ENCODE measurements around the gene ULK4.
"Not testable (repeated sequence)": the region's sequence is repeated elsewhere in the genome, so short reads cannot be mapped to it uniquely, and the experiment has no call there.

Gene ULK4

DNA sequence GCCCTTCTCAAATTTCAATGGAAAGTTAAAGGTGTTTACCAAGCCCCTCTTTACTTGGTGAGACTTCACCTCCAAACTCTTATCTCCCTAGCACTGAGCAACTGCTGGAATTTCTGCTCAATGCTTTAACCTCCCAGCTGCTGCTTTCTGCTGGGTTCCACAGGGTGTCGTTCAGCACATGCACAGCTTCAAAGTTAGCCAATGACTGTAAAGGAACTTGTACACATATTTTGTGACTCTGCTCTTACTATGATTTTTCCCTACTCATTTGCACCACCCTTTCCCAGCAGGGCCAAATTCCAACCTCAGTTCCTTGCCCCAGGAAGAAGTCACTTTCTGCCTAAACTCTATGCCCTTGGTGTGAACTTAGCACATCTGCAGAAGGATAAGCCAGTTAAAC is 89.7 kb downstream of the ULK4 start:
- no peak for DNase-seq (ENCODE audit: low spot score)

DNA sequence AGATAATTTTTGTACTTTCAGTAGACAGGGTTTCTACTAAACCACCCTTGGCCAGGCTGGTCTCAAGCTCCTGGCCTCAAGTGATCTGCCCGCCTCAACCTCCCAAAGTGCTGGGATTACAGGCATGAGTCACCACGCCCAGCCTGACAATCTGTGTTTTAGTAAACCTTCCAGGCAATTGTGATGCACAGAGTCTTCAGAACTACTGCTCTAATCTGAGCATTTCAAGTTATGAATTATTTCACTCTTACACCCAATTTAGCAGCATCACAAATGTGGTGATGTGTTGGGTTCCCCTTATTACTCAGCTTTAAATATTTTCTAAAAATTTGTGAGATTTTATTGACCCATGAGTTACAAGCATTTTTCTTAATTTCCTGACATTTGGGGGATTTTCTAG is 94.4 kb downstream of the ULK4 start:
- no peak for DNase-seq (ENCODE audit: low spot score)

- DNase-seq (ENCODE audit: low spot score): no peak
Observed at GRCh38 chr3:41866298-41866697, 95.6 kb downstream of the ULK4 start.

- peak; percentile 9 for DNase-seq (ENCODE audit: low spot score)
Observed at GRCh38 chr3:41863024-41863423, 98.9 kb downstream of the ULK4 start.

- not testable (repeated sequence) for DNase-seq (ENCODE audit: low spot score)
Observed at GRCh38 chr3:41860489-41860888, 101.4 kb downstream of the ULK4 start.

- DNase-seq (ENCODE audit: low spot score): no peak
Observed at GRCh38 chr3:41854956-41855355, 106.9 kb downstream of the ULK4 start.

- DNase-seq (ENCODE audit: low spot score): peak; percentile 4
Observed at GRCh38 chr3:41853540-41854196, 108.2 kb downstream of the ULK4 start.

GRCh38 chr3:41848753-41849574 is 112.9 kb downstream of the ULK4 start:
- no peak for DNase-seq (ENCODE audit: low spot score)

- DNase-seq (ENCODE audit: low spot score): no peak
Observed at GRCh38 chr3:41847679-41848078, 114.2 kb downstream of the ULK4 start.

- DNase-seq (ENCODE audit: low spot score): no peak
Observed at GRCh38 chr3:41846850-41847249, 115.1 kb downstream of the ULK4 start.

DNA sequence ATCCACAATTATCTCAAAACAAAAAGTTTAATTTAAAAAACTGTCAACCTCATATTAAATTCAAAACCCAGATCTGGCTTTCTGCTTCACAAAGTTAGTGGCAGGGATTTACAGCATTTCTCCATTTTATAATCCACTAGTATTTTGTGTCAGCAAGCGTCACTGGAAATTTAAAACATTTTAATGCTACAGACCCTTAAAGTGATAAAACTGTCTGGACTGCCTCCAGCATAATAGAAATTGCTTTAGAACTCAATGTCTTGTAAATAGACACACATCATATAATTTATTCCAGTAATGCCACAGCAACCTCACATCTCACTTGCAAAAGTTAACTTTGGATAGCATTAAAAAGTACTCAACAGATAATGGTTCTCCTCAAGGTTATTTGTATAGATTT is 116.1 kb downstream of the ULK4 start:
- DNase-seq (ENCODE audit: low spot score): no peak

- not testable (repeated sequence) for DNase-seq (ENCODE audit: low spot score)
Observed at GRCh38 chr3:41844256-41844655, 117.6 kb downstream of the ULK4 start.

DNA sequence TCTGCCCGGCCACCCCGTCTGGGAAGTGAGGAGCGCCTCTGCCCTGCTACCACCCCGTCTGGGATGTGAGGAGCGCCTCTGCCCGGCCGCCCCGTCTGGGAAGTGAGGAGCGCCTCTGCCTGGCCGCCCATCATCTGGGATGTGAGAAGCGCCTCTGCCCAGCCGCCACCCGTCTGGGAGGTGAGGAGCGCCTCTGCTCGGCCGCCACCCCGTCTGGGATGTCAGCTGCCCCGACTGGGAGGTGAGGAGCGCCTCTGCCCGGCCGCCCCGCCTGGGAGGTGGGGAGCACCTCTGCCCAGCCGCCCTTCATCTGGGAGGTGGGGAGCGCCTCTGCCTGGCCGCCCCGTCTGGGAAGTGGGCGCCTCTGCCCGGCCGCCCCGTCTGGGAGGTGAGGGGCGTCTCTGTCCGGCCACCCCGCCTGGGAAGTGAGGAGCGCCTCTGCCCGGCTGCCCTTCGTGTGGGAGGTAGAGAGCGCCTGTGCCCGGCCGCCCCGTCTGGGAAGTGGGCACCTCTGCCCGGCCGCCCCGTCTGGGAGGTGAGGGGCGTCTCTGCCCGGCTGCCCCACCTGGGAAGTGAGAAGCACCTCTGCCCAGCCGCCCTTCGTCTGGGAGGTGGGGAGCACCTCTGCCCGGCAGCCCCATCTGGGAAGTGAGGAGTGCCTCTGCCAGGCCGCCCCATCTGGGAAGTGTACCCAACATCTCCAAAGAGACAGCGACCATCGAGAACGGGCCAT is 120.8 kb downstream of the ULK4 start:
- DNase-seq (ENCODE audit: low spot score): not testable (repeated sequence)

DNA sequence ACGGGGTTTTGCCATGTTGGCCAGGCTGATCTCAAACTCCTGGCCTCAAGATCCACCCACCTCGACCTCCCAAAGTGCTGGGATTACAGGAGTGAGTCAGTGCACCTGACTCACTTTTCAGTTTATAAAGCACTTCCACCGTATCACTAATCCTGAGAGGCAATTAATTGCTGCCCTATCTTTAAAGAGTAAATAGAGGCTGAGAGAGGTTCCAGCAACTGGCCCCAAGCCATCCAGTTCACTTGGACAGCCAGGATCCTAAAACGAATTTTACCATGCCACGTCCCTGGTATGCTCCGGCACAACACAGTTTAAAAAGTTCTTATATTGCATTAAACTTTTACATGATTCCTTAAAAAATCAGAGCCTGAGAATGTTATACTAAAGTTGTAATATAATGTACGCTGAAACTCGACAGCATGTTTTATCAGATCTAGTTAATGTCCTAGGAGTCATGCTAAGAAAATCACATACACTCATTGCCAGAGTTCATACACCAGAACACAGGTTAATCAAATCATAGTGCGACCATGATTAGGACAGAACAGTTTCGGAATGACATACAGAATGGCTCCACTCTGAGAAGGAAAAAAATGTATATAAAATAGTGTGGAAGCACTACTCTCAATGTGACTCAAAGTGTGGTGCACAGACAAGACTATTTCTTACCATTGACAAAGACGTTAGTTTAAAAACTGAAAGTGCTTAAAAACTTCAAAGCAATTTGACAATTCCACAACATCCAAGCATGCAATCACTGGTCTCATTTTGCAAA is 125.4 kb downstream of the ULK4 start:
- peak; percentile 5 for DNase-seq (ENCODE audit: low spot score)

DNA sequence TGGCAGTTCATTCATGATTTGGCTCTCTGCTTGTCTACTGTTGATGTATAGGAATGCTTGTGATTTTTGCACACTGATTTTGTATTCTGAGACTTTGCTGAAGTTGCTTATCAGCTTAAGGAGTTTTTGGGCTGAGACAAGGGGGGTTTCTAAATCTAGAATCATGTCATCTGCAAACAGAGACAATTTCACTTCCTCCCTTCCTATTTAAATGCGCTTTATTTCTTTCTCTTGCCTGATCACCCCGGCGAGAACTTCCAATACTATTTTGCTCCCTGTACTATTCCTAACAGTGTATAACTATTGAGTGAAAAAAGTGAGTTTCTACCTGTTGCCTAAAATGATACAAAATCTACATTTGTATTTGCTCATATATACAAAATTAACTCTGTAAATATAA is 128.3 kb downstream of the ULK4 start:
- no peak for DNase-seq (ENCODE audit: low spot score)

- DNase-seq (ENCODE audit: low spot score): no peak
Observed at GRCh38 chr3:41819236-41819635, 142.7 kb downstream of the ULK4 start.

- DNase-seq (ENCODE audit: low spot score): no peak
Observed at GRCh38 chr3:41808618-41809017, 153.3 kb downstream of the ULK4 start.

DNA sequence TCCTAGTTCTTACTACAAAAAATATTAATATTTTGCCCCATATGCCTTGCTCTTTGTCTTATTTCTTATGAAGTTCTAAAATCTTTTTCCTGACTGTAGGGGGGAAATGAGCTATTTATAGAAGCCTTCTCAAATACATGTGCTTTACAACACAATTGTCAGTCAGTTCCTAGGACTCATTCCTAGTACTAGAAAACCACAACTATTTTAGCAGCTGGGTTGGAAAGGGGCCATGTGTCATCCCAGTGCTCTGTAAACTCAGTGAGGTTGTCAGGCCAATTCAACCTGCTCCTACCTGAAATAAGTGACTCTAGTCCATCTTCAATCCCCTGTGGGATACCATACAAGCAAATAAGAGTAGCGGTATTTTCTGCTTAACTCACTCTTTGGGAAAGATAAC is 153.8 kb downstream of the ULK4 start:
- DNase-seq (ENCODE audit: low spot score): peak; percentile 76

DNA sequence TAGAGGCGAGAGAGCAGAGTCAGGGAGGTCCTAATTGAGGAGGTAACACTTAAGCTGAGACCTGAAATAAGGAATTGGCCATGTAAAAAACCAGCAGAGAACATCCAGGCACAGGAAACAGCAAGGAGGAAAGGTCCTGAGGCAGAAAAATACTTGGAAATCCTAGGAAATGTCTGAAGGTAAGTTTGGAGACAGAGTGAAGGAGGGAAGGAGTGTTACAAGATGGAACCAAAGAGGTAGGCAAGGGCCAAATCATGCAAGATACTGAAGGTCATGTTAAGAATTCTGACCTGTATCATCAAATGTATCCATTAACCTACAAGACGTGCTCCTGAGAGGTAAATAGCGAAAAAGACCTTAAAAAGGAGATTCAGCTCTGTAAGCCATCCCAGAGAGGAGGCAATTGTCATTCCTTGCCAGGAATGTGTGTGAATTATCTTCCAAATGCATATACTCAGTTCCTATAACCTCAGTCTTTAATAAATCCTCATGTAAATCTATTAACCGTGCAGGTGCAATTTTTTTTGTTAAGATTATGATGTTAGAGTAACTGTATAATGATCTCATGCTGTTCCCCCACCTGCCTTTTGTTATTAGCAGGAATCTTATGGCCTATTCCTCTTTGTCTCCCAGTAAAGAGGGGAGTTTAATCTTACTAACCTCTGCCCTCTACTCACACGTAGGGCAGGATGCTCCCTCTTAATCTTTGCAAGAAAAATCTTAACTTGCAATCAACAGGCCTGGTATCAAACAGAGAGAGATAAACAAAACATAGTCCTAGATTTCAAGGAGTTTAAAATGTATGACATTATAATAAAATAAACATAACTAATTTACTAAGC is 166.9 kb downstream of the ULK4 start:
- DNase-seq (ENCODE audit: low spot score): no peak

DNA sequence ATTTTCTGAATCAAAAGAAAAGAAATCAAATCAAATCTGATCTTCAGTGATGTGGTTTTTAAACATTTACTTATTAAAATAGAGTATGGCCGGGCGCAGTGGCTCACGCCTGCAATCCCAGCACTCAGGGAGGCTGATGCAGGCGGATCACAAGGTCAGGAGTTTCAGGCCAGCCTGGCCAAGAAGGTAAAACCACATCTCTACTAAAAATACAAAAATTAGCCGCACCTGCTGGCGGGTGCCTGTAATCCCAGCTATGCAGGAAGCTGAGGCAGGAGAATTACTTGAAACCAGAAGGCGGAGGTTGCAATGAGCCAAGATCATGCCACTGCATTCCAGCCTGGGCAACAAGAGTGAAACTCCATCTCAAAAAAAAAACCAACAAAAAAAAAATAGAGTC is 169.1 kb downstream of the ULK4 start:
- peak; percentile 41 for DNase-seq (ENCODE audit: low spot score)

DNA sequence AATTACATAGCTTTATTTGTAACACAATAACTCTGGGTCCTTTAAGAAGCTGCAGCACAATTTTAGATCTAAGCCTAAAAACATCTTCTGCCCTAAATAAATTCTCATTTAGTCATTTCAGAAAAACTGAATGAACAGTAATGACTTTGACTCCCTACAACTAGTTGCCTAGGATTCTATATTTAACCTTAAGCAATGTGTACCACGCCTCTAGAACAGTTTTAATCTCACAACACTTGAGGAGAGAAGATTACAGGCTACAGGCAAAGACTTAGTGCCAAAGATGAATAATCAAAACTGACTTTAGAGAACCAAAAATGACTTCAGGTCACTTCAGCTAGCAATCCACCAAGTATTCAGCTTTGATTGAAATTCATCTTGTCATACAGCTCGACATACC is 192.8 kb downstream of the ULK4 start:
- DNase-seq (ENCODE audit: low spot score): no peak

All from kidney tubule cell (primary cell).